Measurements from ENCODE around the gene AMPD3. TPM values are rescaled to one million over a fixed set of nuclear protein-coding genes. Genes with fewer than 3 reads are reported as not detected.

Gene AMPD3
- polyA plus RNA-seq, 1 donor (not counting 4 experiments of a cell fraction or from before 2014, with no cell fraction given): 11.1 TPM

GRCh38 chr11:10499874-10500601, 45.0 kb downstream of the AMPD3 start:
- no peaks in the 10 kb centered on the region for H3K9me1 ChIP-seq (ENCODE audit: control insufficient read depth, extremely low read depth, insufficient read depth, low read length)
- no peak overlapping the region for H3K4me2 ChIP-seq (ENCODE audit: control insufficient read depth, extremely low read depth, insufficient read depth, low read depth, low read length)
- no peak overlapping the region for H2AFZ ChIP-seq (ENCODE audit: control insufficient read depth, low read length)
- no peak overlapping the region for H3K9ac ChIP-seq (ENCODE audit: control insufficient read depth, extremely low read depth, insufficient read depth, low read length)
- no peak overlapping the region for H3K27ac ChIP-seq (ENCODE audit: control insufficient read depth, insufficient read depth, low read length)
- TF ChIP-seq EZH2 (IDR thresholded peaks at IDR 0.05; ENCODE audit: low read length): no peak
- TF ChIP-seq, protein P1, sequence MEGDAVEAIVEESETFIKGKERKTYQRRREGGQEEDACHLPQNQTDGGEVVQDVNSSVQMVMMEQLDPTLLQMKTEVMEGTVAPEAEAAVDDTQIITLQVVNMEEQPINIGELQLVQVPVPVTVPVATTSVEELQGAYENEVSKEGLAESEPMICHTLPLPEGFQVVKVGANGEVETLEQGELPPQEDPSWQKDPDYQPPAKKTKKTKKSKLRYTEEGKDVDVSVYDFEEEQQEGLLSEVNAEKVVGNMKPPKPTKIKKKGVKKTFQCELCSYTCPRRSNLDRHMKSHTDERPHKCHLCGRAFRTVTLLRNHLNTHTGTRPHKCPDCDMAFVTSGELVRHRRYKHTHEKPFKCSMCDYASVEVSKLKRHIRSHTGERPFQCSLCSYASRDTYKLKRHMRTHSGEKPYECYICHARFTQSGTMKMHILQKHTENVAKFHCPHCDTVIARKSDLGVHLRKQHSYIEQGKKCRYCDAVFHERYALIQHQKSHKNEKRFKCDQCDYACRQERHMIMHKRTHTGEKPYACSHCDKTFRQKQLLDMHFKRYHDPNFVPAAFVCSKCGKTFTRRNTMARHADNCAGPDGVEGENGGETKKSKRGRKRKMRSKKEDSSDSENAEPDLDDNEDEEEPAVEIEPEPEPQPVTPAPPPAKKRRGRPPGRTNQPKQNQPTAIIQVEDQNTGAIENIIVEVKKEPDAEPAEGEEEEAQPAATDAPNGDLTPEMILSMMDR (optimal IDR thresholded peaks at IDR 0.05 in 1 of 3, IDR thresholded peaks at IDR 0.05 in 1 of 3, conservative IDR thresholded peaks at IDR 0.05 in 1 of 3; ENCODE audit: extremely low read depth in 1 of 3, insufficient read depth in 2 of 3, low read length in 3 of 3): no peak
- H4K20me1 ChIP-seq (ENCODE audit: control insufficient read depth, extremely low read depth, insufficient read depth, low read length): no peaks in the 10 kb centered on the region
- FAIRE-seq: no peak
- H3K9me3 ChIP-seq (ENCODE audit: control insufficient read depth, low read depth, low read length): no peaks in the 10 kb centered on the region
- no peak overlapping the region for H3K4me3 ChIP-seq (ENCODE audit: control insufficient read depth in 2 of 3, extremely low read depth in 1 of 3, insufficient read depth in 2 of 3, low read depth in 1 of 3, low read length in 3 of 3)
- H3K79me2 ChIP-seq (ENCODE audit: control insufficient read depth, insufficient read depth, low read length): no peaks in the 10 kb centered on the region
- peaks cover 30 to 54% of the 10 kb centered on the region in 2 experiments for H3K36me3 ChIP-seq (ENCODE audit: control insufficient read depth in 2 of 2, extremely low read depth in 1 of 2, insufficient read depth in 2 of 2, low read length in 2 of 2)
- no peaks in the 10 kb centered on the region for H3K27me3 ChIP-seq (ENCODE audit: control insufficient read depth, extremely low read depth, insufficient read depth, low read length)
- peaks cover under 1% of the 10 kb centered on the region for H3K4me1 ChIP-seq (ENCODE audit: control insufficient read depth, extremely low read depth, insufficient read depth, low read length)
- no peak for DNase-seq (ENCODE audit: low read depth, low spot score)
- dilution Hi-C loops (cut with MboI; ENCODE audit: extremely low pct_ligation_motif_present, low sequenced_read_pairs): loop anchor here (25.0 kb wide), 1 partner anchor 237 kb away; no protein-coding TSS in a partner anchor

GRCh38 chr11:10500757-10501684, 46.0 kb downstream of the AMPD3 start:
- Histone ChIP-seq H3K9me3 (ENCODE audit: control insufficient read depth, low read depth, low read length) (no peaks in the 10 kb centered on the region), H3K4me2 (ENCODE audit: control insufficient read depth, extremely low read depth, insufficient read depth, low read depth, low read length) (no peak overlapping the region), H2AFZ (ENCODE audit: control insufficient read depth, low read length) (no peak overlapping the region), H3K4me1 (ENCODE audit: control insufficient read depth, extremely low read depth, insufficient read depth, low read length) (peaks cover 11% of the 10 kb centered on the region), H3K9me1 (ENCODE audit: control insufficient read depth, extremely low read depth, insufficient read depth, low read length) (no peaks in the 10 kb centered on the region), H3K4me3 (ENCODE audit: control insufficient read depth in 2 of 3, extremely low read depth in 1 of 3, insufficient read depth in 2 of 3, low read depth in 1 of 3, low read length in 3 of 3) (no peak overlapping the region), H3K9ac (ENCODE audit: control insufficient read depth, extremely low read depth, insufficient read depth, low read length) (no peak overlapping the region), H3K27ac (ENCODE audit: control insufficient read depth, insufficient read depth, low read length) (no peak overlapping the region), H4K20me1 (ENCODE audit: control insufficient read depth, extremely low read depth, insufficient read depth, low read length) (no peaks in the 10 kb centered on the region), H3K36me3 (ENCODE audit: control insufficient read depth in 2 of 2, extremely low read depth in 1 of 2, insufficient read depth in 2 of 2, low read length in 2 of 2) (peaks cover 24 to 49% of the 10 kb centered on the region in 2 experiments), H3K27me3 (ENCODE audit: control insufficient read depth, extremely low read depth, insufficient read depth, low read length) (no peaks in the 10 kb centered on the region), H3K79me2 (ENCODE audit: control insufficient read depth, insufficient read depth, low read length) (no peaks in the 10 kb centered on the region)
- TF ChIP-seq EZH2 (IDR thresholded peaks at IDR 0.05; ENCODE audit: low read length): no peak
- TF ChIP-seq, protein P1 (optimal IDR thresholded peaks at IDR 0.05 in 1 of 3, IDR thresholded peaks at IDR 0.05 in 1 of 3, conservative IDR thresholded peaks at IDR 0.05 in 1 of 3; ENCODE audit: extremely low read depth in 1 of 3, insufficient read depth in 2 of 3, low read length in 3 of 3): no peak
- FAIRE-seq (no peak), DNase-seq (ENCODE audit: low read depth, low spot score) (no peak)
- dilution Hi-C loops (cut with MboI; ENCODE audit: extremely low pct_ligation_motif_present, low sequenced_read_pairs): loop anchor here (25.0 kb wide), 1 partner anchor 236 kb away; no protein-coding TSS in a partner anchor

Data from keratinocyte (primary cell).